Measurements from ENCODE around the gene DLG5. TPM values are rescaled to one million over a fixed set of nuclear protein-coding genes. Genes with fewer than 3 reads are reported as not detected.
A peak's percentile ranks its signal among the peaks of the same experiment; 100 is the strongest.

The DLG5 gene
- total and polyA plus RNA-seq, 9 of the 15 experiments (the other 6 are each of a cell fraction or from before 2014, with no cell fraction given) = 1.4 to 26.8 (median 11.2) TPM

DNA sequence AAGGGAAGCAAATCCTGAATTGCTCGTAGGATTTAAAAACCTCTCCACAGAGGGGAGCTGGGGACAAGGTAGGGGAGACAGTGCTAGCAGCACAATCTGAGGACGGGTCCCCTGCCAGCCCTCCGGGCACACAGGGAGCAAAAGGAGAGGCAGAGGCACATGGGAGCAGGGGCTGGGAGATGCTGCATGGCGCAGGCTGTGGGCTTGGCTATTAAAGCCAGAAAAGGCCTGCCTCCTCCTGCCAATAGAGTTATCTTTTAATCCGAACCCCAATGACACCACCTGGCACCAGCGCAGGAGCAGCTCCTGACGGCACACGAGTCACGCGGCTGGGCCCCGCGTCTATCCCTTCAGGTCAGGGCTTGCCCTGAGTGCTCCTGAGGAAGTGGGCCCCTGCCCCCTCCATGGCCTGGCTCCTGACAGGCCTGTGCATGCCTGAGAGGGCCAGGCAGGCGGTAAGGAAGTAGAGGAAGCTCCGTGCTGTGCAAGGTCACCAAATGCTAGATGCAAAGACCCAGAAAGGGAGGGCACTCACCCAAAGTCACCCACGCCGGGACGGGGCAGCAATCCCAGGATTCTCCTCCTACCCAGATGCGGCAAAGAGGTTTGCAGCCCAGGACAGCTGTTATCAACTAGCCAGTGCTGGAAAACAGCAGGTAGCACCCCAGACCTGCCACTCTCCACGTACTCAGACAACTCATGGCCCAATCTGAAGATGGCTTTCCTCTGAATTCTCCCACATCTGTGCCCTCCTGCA lies 28.1 kb downstream of the DLG5 start:
- DNase-seq (ENCODE audit: extremely low read depth in 1 of 4, low spot score in 3 of 4) (no peak), ATAC-seq (peak; percentile 14; the same call in 1 of the 3 replicates), FAIRE-seq (no peak)
- Histone ChIP-seq H3K79me2 (ENCODE audit: control insufficient read depth, insufficient read depth, low read length) (peaks cover 30% of the 10 kb centered on the region), H3K4me2 (ENCODE audit: insufficient read depth, low read length) (no peak overlapping the region), H3K9ac (ENCODE audit: insufficient read depth in 1 of 2, low read depth in 2 of 2, low read length in 2 of 2) (peak overlapping the region in 1 of 2 experiments; percentile 86; a peak in 2 of 4 replicates), H3K36me3 (ENCODE audit: control insufficient read depth, insufficient read depth, low read length) (peaks cover 5% of the 10 kb centered on the region; the same call in 1 of the 3 replicates), H3K4me1 (replicated peaks in 1 of 2; ENCODE audit: control insufficient read depth in 2 of 2, insufficient read depth in 2 of 2, low read length in 2 of 2) (peaks cover 21 to 39% of the 10 kb centered on the region in 2 experiments), H4K20me1 (replicated peaks; ENCODE audit: control insufficient read depth, insufficient read depth, low read length) (peaks cover 15% of the 10 kb centered on the region), H3K27me3 (ENCODE audit: control insufficient read depth in 2 of 2, insufficient read depth in 2 of 2, low read length in 2 of 2) (no peaks in the 10 kb centered on the region), H2AFZ (ENCODE audit: low read depth, low read length) (no peak overlapping the region), H3K4me3 (no peak overlapping the region), H3K27ac (ENCODE audit: extremely low read depth, low read depth, low read length) (no peak overlapping the region), H3K9me3 (replicated peaks; ENCODE audit: control insufficient read depth, insufficient read depth, low read depth, low read length) (no peaks in the 10 kb centered on the region), H3K9me1 (ENCODE audit: control insufficient read depth, insufficient read depth, low read length) (peaks cover 3% of the 10 kb centered on the region)
- TF ChIP-seq YBX1 (IDR thresholded peaks at IDR 0.05) (no peak), ZNF780A (CRISPR knock-in tag; IDR thresholded peaks at IDR 0.05) (no peak), ETV5 (CRISPR knock-in tag; IDR thresholded peaks at IDR 0.05; ENCODE audit: low read depth) (no peak), NFXL1 (CRISPR knock-in tag; IDR thresholded peaks at IDR 0.05) (no peak), RFX5 (IDR thresholded peaks at IDR 0.05; ENCODE audit: low read depth, low read length) (no peak), ZNF589 (CRISPR knock-in tag; IDR thresholded peaks at IDR 0.05; ENCODE audit: low read depth) (no peak), SUPT5H (IDR thresholded peaks at IDR 0.05) (no peak), JUND (IDR thresholded peaks at IDR 0.05; ENCODE audit: borderline replicate concordance, low read depth, low read length) (no peak), JUND (tag; IDR thresholded peaks at IDR 0.05; ENCODE audit: borderline replicate concordance, low read depth, low read length) (no peak), HMG20B (CRISPR knock-in tag; IDR thresholded peaks at IDR 0.05) (no peak), SMAD4 (CRISPR knock-in tag; conservative IDR thresholded peaks at IDR 0.05) (no peak), ZNF695 (CRISPR knock-in tag; IDR thresholded peaks at IDR 0.05) (no peak), ZNF197 (CRISPR knock-in tag; IDR thresholded peaks at IDR 0.05; ENCODE audit: low read depth) (no peak), PTBP1 (IDR thresholded peaks at IDR 0.05; ENCODE audit: low read depth, low read length) (no peak), RBBP5 (IDR thresholded peaks at IDR 0.05; ENCODE audit: borderline replicate concordance, insufficient read depth, low read length, poor library complexity, severe bottlenecking) (no peak), E2F3 (CRISPR knock-in tag; IDR thresholded peaks at IDR 0.05) (no peak), MCM3 (IDR thresholded peaks at IDR 0.05) (no peak), TBP (optimal IDR thresholded peaks at IDR 0.05; ENCODE audit: low read depth, low read length) (no peak), CCNT2 (IDR thresholded peaks at IDR 0.05; ENCODE audit: borderline replicate concordance, extremely low read depth, insufficient read length, low read depth, low read length) (no peak)
- TF ChIP-seq, protein P1, sequence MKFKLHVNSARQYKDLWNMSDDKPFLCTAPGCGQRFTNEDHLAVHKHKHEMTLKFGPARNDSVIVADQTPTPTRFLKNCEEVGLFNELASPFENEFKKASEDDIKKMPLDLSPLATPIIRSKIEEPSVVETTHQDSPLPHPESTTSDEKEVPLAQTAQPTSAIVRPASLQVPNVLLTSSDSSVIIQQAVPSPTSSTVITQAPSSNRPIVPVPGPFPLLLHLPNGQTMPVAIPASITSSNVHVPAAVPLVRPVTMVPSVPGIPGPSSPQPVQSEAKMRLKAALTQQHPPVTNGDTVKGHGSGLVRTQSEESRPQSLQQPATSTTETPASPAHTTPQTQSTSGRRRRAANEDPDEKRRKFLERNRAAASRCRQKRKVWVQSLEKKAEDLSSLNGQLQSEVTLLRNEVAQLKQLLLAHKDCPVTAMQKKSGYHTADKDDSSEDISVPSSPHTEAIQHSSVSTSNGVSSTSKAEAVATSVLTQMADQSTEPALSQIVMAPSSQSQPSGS (CRISPR knock-in tag; IDR thresholded peaks at IDR 0.05) = no peak
- intact Hi-C loops (cut with micrococcal nuclease) (no loop called here), in situ Hi-C loops (cut with MboI) (no loop called here)
- WGBS (ENCODE audit: insufficient coverage, low coverage, missing lambda C conversion rate) = 77% methylated on average over 19 of the region's 19 CpGs
- no TSS peak for BruUV-seq (replicated peaks)
- ChIA-PET POLR2A (interaction anchor here (0.6 to 2.5 kb wide), 5 partner anchors 8 to 189 kb away, joined by 3 to 18 read pairs (median 4); no protein-coding TSS in a partner anchor), CTCF (ENCODE audit: low intra/inter-chr PET ratio) (no interaction called here)
